Tibial nerve (tissue), 4 donors: ENCODE data around the gene CORIN. TPM values are rescaled to one million over a fixed set of nuclear protein-coding genes. Genes with fewer than 3 reads are reported as not detected.

Experiments used
- DNase-seq, 2 donors: peaks; one replicate each; pipeline ENCODE4 v3.0.0-alpha.2; 2019; ENCODE audit warnings: low spot score in 2 of 2
- H3K27ac ChIP-seq, 4 donors: fragments of 200-600 bp; sonication (generic) in 3 of 4; one replicate each; pipeline ENCODE4 v1.5.1; 2017 to 2019; ENCODE audit warnings: mild to moderate bottlenecking in 1 of 4
- H3K27me3 ChIP-seq, 2 donors: fragments of 200-600 bp; sonication (generic) in 1 of 2; one replicate each; pipeline versions ENCODE4 v1.5.1 to v1.6.0; 2017 to 2019
- H3K36me3 ChIP-seq, 3 donors: fragments of 200-600 bp; sonication (generic); one replicate each; pipeline ENCODE4 v1.5.1; 2018 to 2019
- H3K4me1 ChIP-seq, 4 donors: fragments of 200-600 bp; sonication (generic) in 3 of 4; one replicate each; pipeline ENCODE4 v1.5.1; 2017 to 2019
- H3K4me3 ChIP-seq, 4 donors: fragments of 200-600 bp; sonication (generic) in 3 of 4; one replicate each; pipeline ENCODE4 v1.5.1; 2017 to 2019; ENCODE audit warnings: mild to moderate bottlenecking in 1 of 4, moderate library complexity in 1 of 4
- H3K9me3 ChIP-seq, 4 donors: fragments of 200-600 bp; sonication (generic) in 3 of 4; one replicate each; pipeline ENCODE4 v1.5.1; 2017 to 2019
- EP300 ChIP-seq, 2 donors: sonication (generic); formaldehyde crosslinking; IDR thresholded peaks; one replicate each; pipeline ENCODE4 v1.6.1; 2017; ENCODE audit warnings: antibody characterized with exemption in 2 of 2, mild to moderate bottlenecking in 1 of 2
- POLR2A ChIP-seq, 2 donors: fragments of 450-650 bp; IDR thresholded peaks; one replicate each; pipeline ENCODE4 v1.6.1; 2017; ENCODE audit warnings: antibody characterized with exemption in 2 of 2, mild to moderate bottlenecking in 2 of 2, moderate library complexity in 2 of 2
- WGBS, 2 donors: methylation state at CpG; one replicate each; pipeline ENCODE4 v1.1.5; 2018; 5-methylcytosine and 5-hydroxymethylcytosine counted together
- total RNA-seq, 4 donors: library from RNA; depleted of rRNA; stranded (reverse); fragments of >200 nt; gene quantifications; one replicate each; pipeline ENCODE4 v1.1.0, GENCODE V29; 2016
- TF ChIP-seq, protein P1 (sequence below), 5 experiments: fragments of 200-600 bp in 3 of 5; fragments of 450-650 bp in 2 of 5; sonication (generic) in 3 of 5; IDR thresholded peaks; one replicate each; pipeline ENCODE4 v1.5.1; 2016 to 2019; ENCODE audit warnings: antibody characterized with exemption in 5 of 5, mild to moderate bottlenecking in 3 of 5, moderate library complexity in 2 of 5

CORIN gene
- total RNA-seq, 4 donors from 2014 or later = 0.22 to 0.42 TPM; not detected in 2

DNA sequence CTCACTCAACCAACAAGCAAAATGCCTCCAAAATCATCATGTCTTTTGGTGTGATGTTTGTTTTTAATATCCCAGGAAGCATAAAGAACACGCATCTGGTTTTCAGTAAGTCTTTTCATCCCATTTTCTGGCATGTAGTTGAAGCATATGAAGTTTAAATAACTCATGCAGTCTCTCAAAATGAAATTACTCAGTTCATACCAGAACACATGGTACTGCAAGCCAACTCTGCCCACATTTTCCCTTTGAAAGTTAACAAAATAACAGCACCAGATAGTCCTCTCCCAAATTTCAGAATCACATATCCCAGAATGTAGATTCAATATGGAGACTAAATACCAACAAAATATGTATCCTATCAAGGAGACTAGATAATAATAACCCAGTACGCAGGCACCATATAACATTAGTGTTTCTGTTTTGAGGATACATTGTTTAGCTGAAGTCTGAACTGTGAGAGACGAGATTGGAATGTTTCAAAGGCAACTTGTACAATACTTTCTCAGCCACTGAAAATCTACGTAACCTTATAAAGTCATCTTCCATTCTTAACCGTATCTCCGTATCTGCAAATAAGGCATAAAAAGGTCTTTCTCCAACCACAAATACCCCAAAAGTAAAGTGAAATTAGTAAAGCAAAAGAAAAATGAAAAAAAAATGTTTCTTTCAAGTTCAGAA, 23.1 kb downstream of the CORIN start:
- no peaks in the 10 kb centered on the region for H3K27me3 ChIP-seq
- H3K27ac ChIP-seq = no peak overlapping the region
- H3K4me1 ChIP-seq = no peaks in the 10 kb centered on the region
- no peaks in the 10 kb centered on the region for H3K36me3 ChIP-seq
- 71 to 72% methylated on average over 6 of the region's 6 CpGs for WGBS, 2 donors
- TF ChIP-seq EP300 (IDR thresholded peaks at IDR 0.05) (no peak), POLR2A (IDR thresholded peaks at IDR 0.05) (no peak)
- TF ChIP-seq, protein P1, sequence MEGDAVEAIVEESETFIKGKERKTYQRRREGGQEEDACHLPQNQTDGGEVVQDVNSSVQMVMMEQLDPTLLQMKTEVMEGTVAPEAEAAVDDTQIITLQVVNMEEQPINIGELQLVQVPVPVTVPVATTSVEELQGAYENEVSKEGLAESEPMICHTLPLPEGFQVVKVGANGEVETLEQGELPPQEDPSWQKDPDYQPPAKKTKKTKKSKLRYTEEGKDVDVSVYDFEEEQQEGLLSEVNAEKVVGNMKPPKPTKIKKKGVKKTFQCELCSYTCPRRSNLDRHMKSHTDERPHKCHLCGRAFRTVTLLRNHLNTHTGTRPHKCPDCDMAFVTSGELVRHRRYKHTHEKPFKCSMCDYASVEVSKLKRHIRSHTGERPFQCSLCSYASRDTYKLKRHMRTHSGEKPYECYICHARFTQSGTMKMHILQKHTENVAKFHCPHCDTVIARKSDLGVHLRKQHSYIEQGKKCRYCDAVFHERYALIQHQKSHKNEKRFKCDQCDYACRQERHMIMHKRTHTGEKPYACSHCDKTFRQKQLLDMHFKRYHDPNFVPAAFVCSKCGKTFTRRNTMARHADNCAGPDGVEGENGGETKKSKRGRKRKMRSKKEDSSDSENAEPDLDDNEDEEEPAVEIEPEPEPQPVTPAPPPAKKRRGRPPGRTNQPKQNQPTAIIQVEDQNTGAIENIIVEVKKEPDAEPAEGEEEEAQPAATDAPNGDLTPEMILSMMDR (IDR thresholded peaks at IDR 0.05) = no peak
- no peak for DNase-seq
- H3K4me3 ChIP-seq = no peak overlapping the region
- H3K9me3 ChIP-seq = no peaks in the 10 kb centered on the region

DNA sequence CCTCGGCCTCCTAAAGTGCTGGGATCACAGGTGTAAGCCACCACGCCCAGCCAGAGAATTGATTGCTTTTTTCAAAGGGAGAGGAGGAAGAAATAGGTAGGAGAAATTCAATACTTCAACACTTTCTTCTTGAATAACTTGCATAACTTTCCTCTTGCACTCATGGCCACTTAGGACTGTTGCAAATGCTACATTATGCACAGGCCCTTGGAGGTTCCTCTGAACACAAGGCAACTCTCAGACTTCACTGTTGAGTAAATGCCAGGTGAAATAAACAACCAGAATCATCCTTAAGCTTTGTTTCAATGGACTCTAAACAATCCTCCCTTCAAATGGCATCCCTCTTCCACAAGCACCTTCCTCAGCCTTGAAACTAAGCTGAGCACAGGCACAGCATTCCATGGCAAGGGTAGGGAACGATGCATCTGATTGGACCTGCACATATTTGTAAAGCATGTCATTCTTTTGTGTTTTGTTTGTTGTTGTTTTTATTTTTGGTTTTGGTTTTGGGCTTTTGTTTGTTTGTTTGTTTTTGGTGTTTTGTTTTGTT, 28.1 kb downstream of the CORIN start:
- WGBS, 2 donors = 87 to 95% methylated on average over 3 of the region's 3 CpGs
- no peak for DNase-seq
- Histone ChIP-seq H3K4me1 (no peaks in the 10 kb centered on the region), H3K9me3 (no peaks in the 10 kb centered on the region), H3K27me3 (no peaks in the 10 kb centered on the region), H3K4me3 (no peak overlapping the region), H3K36me3 (no peaks in the 10 kb centered on the region), H3K27ac (no peak overlapping the region)
- TF ChIP-seq, protein P1 (IDR thresholded peaks at IDR 0.05) = no peak
- TF ChIP-seq EP300 (IDR thresholded peaks at IDR 0.05) = no peak
- TF ChIP-seq POLR2A (IDR thresholded peaks at IDR 0.05) = no peak

DNA sequence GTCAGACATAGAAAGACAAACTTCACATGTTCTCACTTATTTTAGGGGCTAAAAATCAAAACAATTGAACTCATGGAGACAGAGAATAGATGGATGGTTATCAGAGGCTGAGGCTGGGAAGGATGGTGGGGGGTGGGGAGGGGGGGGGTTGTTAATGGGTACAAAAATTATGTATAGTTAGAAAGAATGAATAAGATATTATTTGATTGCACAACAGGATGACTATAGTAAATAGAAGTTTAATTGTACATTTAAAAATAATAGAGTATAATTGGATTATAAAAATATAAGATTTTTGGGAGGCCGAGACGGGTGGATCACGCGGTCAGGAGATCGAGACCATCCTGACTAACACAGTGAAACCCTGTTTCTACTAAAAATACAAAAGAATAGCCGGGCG, 33.3 kb downstream of the CORIN start:
- no peak for DNase-seq
- TF ChIP-seq POLR2A (IDR thresholded peaks at IDR 0.05) (no peak), EP300 (IDR thresholded peaks at IDR 0.05) (no peak)
- TF ChIP-seq, protein P1 (IDR thresholded peaks at IDR 0.05) = no peak
- WGBS, 2 donors = 96% methylated on average over 7 of the region's 7 CpGs
- Histone ChIP-seq H3K36me3 (no peaks in the 10 kb centered on the region), H3K27me3 (no peaks in the 10 kb centered on the region), H3K4me1 (no peaks in the 10 kb centered on the region), H3K27ac (no peak overlapping the region), H3K9me3 (no peaks in the 10 kb centered on the region), H3K4me3 (no peak overlapping the region)

DNA sequence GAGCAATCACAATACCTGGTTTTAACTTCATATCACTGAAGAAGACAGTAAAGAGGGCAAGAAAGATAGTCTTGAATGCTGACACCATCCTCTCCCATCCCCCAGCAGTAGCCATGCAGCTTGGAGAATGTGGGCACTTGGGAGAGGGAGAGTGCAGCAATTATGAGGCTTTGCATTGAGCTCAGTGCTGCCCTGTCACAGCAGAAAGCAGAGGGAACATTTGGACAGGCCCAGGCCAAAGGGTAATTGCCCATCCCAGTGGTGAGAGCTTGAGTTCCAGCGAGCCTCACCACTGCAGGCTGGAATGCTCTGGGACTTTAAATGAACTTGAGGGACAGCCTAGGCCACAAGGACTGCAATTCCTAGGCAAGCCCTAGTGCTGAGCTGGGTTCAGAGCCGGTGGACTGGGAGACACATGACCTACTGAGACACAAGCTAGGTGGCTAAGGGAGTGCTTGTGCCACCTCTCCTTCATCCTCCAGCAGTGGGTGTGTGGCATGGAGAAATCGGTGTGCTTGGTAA, 36.3 kb downstream of the CORIN start:
- Histone ChIP-seq H3K4me1 (no peaks in the 10 kb centered on the region), H3K27ac (no peak overlapping the region), H3K4me3 (no peak overlapping the region), H3K9me3 (no peaks in the 10 kb centered on the region), H3K27me3 (no peaks in the 10 kb centered on the region), H3K36me3 (no peaks in the 10 kb centered on the region)
- TF ChIP-seq EP300 (IDR thresholded peaks at IDR 0.05) (no peak), POLR2A (IDR thresholded peaks at IDR 0.05) (no peak)
- TF ChIP-seq, protein P1 (IDR thresholded peaks at IDR 0.05) = no peak
- WGBS, 2 donors = 76 to 78% methylated on average over 3 of the region's 3 CpGs
- no peak for DNase-seq

DNA sequence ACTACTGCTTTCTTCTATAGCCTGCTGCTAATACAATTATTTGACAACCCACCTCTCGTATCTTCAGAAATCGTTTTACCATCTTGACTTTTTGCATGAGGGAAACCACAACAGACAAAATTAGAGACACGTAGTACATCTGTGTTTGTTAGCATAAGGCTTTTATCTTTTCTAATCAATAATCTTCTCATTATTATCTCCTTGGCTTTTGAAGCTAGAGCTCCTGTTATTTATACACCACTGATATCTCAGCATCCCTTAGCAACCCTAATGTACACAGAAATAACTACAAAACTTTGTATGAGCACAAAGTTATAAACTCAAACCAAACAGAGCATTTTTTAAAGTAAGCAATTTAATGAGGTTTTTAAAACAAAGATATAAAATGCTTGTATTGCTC, 39.7 kb downstream of the CORIN start:
- Histone ChIP-seq H3K27me3 (no peaks in the 10 kb centered on the region), H3K9me3 (no peaks in the 10 kb centered on the region), H3K36me3 (no peaks in the 10 kb centered on the region), H3K4me1 (no peaks in the 10 kb centered on the region), H3K4me3 (no peak overlapping the region), H3K27ac (no peak overlapping the region)
- DNase-seq = no peak
- 80 to 81% methylated on average over 3 of the region's 3 CpGs for WGBS, 2 donors
- TF ChIP-seq EP300 (IDR thresholded peaks at IDR 0.05) = no peak
- no peak for TF ChIP-seq POLR2A (IDR thresholded peaks at IDR 0.05)
- TF ChIP-seq, protein P1 (IDR thresholded peaks at IDR 0.05) = no peak
